Esophagus (tissue), 2 donors: ENCODE results near the gene NRCAM. TPM values are rescaled to one million over a fixed set of nuclear protein-coding genes. Genes with fewer than 3 reads are reported as not detected.

Source experiments
- H3K27ac ChIP-seq, 2 donors: one replicate each; pipeline ENCODE4 v1.5.1; 2013; ENCODE audit warnings: low read depth in 2 of 2, mild to moderate bottlenecking in 2 of 2, inconsistent platforms in 1 of 2, low read length in 1 of 2, moderate library complexity in 1 of 2
- H3K27me3 ChIP-seq, 2 donors: one replicate each; pipeline ENCODE4 v1.6.1; 2013; ENCODE audit warnings: low read length in 2 of 2, control low read depth in 1 of 2, mild to moderate bottlenecking in 1 of 2; ENCODE audit not compliant: insufficient read depth in 2 of 2, control insufficient read depth in 1 of 2
- H3K36me3 ChIP-seq, 2 donors: one replicate each; pipeline ENCODE4 v1.6.1; 2013; ENCODE audit warnings: low read length in 1 of 2; ENCODE audit not compliant: control insufficient read depth in 2 of 2, insufficient read depth in 2 of 2
- H3K4me1 ChIP-seq, 2 donors: one replicate each; pipeline ENCODE4 v1.6.1; 2013; ENCODE audit warnings: low read length in 1 of 2; ENCODE audit not compliant: control insufficient read depth in 2 of 2, insufficient read depth in 2 of 2
- H3K4me3 ChIP-seq, 2 donors: one replicate each; pipeline ENCODE4 v1.5.1; 2013; ENCODE audit warnings: low read length in 2 of 2, mild to moderate bottlenecking in 2 of 2, low read depth in 1 of 2, moderate library complexity in 1 of 2
- H3K9me3 ChIP-seq, 2 donors: one replicate each; pipeline ENCODE4 v1.6.1; 2013; ENCODE audit warnings: mild to moderate bottlenecking in 2 of 2, low read depth in 1 of 2, low read length in 1 of 2, moderate library complexity in 1 of 2; ENCODE audit not compliant: control insufficient read depth in 2 of 2, insufficient read depth in 1 of 2
- WGBS, 2 donors: extraction: QIAGEN DNeasy Blood & Tissue Kit; methylation state at CpG; one replicate each; pipeline ENCODE4 v1.1.7; 2013; 5-methylcytosine and 5-hydroxymethylcytosine counted together
- polyA plus RNA-seq, 2 donors: library from polyadenylated mRNA; stranded (reverse); fragments of 200-250 nt; gene quantifications; one replicate each; pipeline ENCODE4 v1.2.3, GENCODE V29; 2013
- donor health status: healthy with polysubstance abuse.
- donor health status: Bipolar disorder and iron deficiency.

The NRCAM gene
- polyA plus RNA-seq, 2 donors: 0.35 to 0.96 TPM

- Histone ChIP-seq H3K4me3 (no peak overlapping the region), H3K27me3 (no peaks in the 10 kb centered on the region), H3K9me3 (no peaks in the 10 kb centered on the region), H3K4me1 (no peaks in the 10 kb centered on the region), H3K27ac (no peak overlapping the region), H3K36me3 (no peaks in the 10 kb centered on the region)
- 62 to 63% methylated on average over 8 of the region's 8 CpGs for WGBS, 2 donors
Observed at GRCh38 chr7:108181073-108181985, 274.9 kb downstream of the NRCAM start.

- WGBS, 2 donors: 37 to 38% methylated on average over 3 of the region's 3 CpGs
- Histone ChIP-seq H3K9me3 (no peaks in the 10 kb centered on the region), H3K36me3 (no peaks in the 10 kb centered on the region)
Observed at GRCh38 chr7:108178398-108178797, 277.8 kb downstream of the NRCAM start.

GRCh38 chr7:108171164-108171563 lies 285.1 kb downstream of the NRCAM start:
- no peak overlapping the region for H3K27ac ChIP-seq
- H3K4me3 ChIP-seq: no peak overlapping the region
- WGBS, 2 donors: 94 to 95% methylated on average over 8 of the region's 8 CpGs
- no peaks in the 10 kb centered on the region for H3K9me3 ChIP-seq
- no peaks in the 10 kb centered on the region for H3K27me3 ChIP-seq
- no peaks in the 10 kb centered on the region for H3K4me1 ChIP-seq
- H3K36me3 ChIP-seq: no peaks in the 10 kb centered on the region

More at GRCh38 chr7:108178398-108178797, 277.8 kb downstream of the NRCAM start:
- no peaks in the 10 kb centered on the region for H3K27me3 ChIP-seq
- no peak overlapping the region for H3K4me3 ChIP-seq
- no peak overlapping the region for H3K27ac ChIP-seq
- no peaks in the 10 kb centered on the region for H3K4me1 ChIP-seq

GRCh38 chr7:108170251-108170650 lies 286.0 kb downstream of the NRCAM start:
- H3K4me3 ChIP-seq: no peak overlapping the region
- no peaks in the 10 kb centered on the region for H3K4me1 ChIP-seq
- H3K9me3 ChIP-seq: no peaks in the 10 kb centered on the region
- H3K27ac ChIP-seq: no peak overlapping the region
- H3K27me3 ChIP-seq: no peaks in the 10 kb centered on the region
- H3K36me3 ChIP-seq: no peaks in the 10 kb centered on the region
- 77 to 78% methylated on average over 5 of the region's 5 CpGs for WGBS, 2 donors

- Histone ChIP-seq H3K27me3 (no peaks in the 10 kb centered on the region), H3K4me1 (no peaks in the 10 kb centered on the region), H3K9me3 (no peaks in the 10 kb centered on the region), H3K27ac (no peak overlapping the region), H3K4me3 (peak overlapping the region in 1 of 2 donors; percentile 3), H3K36me3 (no peaks in the 10 kb centered on the region)
- 43 to 47% methylated on average over 7 of the region's 7 CpGs for WGBS, 2 donors
Observed at GRCh38 chr7:108167460-108167859, 288.8 kb downstream of the NRCAM start.

GRCh38 chr7:108166687-108167086 lies 289.5 kb downstream of the NRCAM start:
- H3K27me3 ChIP-seq: no peaks in the 10 kb centered on the region
- no peak overlapping the region for H3K4me3 ChIP-seq
- WGBS, 2 donors: 83 to 93% methylated on average over 5 of the region's 5 CpGs
- no peaks in the 10 kb centered on the region for H3K4me1 ChIP-seq
- H3K27ac ChIP-seq: no peak overlapping the region
- no peaks in the 10 kb centered on the region for H3K9me3 ChIP-seq
- no peaks in the 10 kb centered on the region for H3K36me3 ChIP-seq

- 95 to 97% methylated on average over 2 of the region's 2 CpGs for WGBS, 2 donors
Observed at GRCh38 chr7:108165723-108166122, 290.5 kb downstream of the NRCAM start.

GRCh38 chr7:108164946-108165345 lies 291.3 kb downstream of the NRCAM start:
- Histone ChIP-seq H3K27ac (no peak overlapping the region), H3K4me1 (no peaks in the 10 kb centered on the region), H3K36me3 (no peaks in the 10 kb centered on the region), H3K27me3 (no peaks in the 10 kb centered on the region), H3K4me3 (no peak overlapping the region), H3K9me3 (no peaks in the 10 kb centered on the region)
- WGBS, 2 donors: 72 to 74% methylated on average over 6 of the region's 6 CpGs

More at GRCh38 chr7:108165723-108166122, 290.5 kb downstream of the NRCAM start:
- no peak overlapping the region for H3K4me3 ChIP-seq
- H3K4me1 ChIP-seq: no peaks in the 10 kb centered on the region
- H3K27ac ChIP-seq: no peak overlapping the region
- no peaks in the 10 kb centered on the region for H3K9me3 ChIP-seq
- H3K36me3 ChIP-seq: no peaks in the 10 kb centered on the region
- H3K27me3 ChIP-seq: no peaks in the 10 kb centered on the region

GRCh38 chr7:108164342-108164741 lies 291.9 kb downstream of the NRCAM start:
- H3K27me3 ChIP-seq: no peaks in the 10 kb centered on the region
- no peaks in the 10 kb centered on the region for H3K9me3 ChIP-seq
- 70 to 75% methylated on average over 6 of the region's 6 CpGs for WGBS, 2 donors
- no peaks in the 10 kb centered on the region for H3K36me3 ChIP-seq
- no peaks in the 10 kb centered on the region for H3K4me1 ChIP-seq
- H3K27ac ChIP-seq: no peak overlapping the region
- H3K4me3 ChIP-seq: no peak overlapping the region

GRCh38 chr7:108158776-108159175 lies 297.5 kb downstream of the NRCAM start:
- H3K27ac ChIP-seq: no peak overlapping the region
- no peaks in the 10 kb centered on the region for H3K36me3 ChIP-seq
- 31 to 46% methylated on average over 1 of the region's 1 CpG for WGBS, 2 donors
- H3K27me3 ChIP-seq: no peaks in the 10 kb centered on the region
- no peaks in the 10 kb centered on the region for H3K4me1 ChIP-seq
- H3K9me3 ChIP-seq: no peaks in the 10 kb centered on the region
- no peak overlapping the region for H3K4me3 ChIP-seq
